B cell (primary cell): ENCODE measurements around the gene PLA2G3.

Experiments used
- CTCF ChIP-seq: fragments of 200-600 bp; IDR thresholded peaks from one replicate; pipeline ENCODE4 v1.8.0; 2022; ENCODE audit warnings: antibody characterized with exemption, mild to moderate bottlenecking
- EZH2 ChIP-seq: IDR thresholded peaks from 2 replicates; pipeline ENCODE4 v1.6.1; 2012; ENCODE audit warnings: borderline replicate concordance, low read depth, mild to moderate bottlenecking, moderate library complexity, low read length; ENCODE audit not compliant: insufficient read depth, poor library complexity, severe bottlenecking

GRCh38 chr22:31123292-31123602, 17.1 kb downstream of the PLA2G3 start:
- no peak for TF ChIP-seq CTCF
- no peak for TF ChIP-seq EZH2
